GM12878 (cell line): ENCODE results near the gene CBX7. TPM values are rescaled to one million over a fixed set of nuclear protein-coding genes. Genes with fewer than 3 reads are reported as not detected.

Experiments used
- CREB1 ChIP-seq: IDR thresholded peaks from 2 replicates; pipeline ENCODE4 v1.6.1; 2012; ENCODE audit warnings: low read depth, mild to moderate bottlenecking, inconsistent platforms
- EGR1 ChIP-seq, 2 experiments: IDR thresholded peaks; 1 replicate in 1 of 2; 2 replicates in 1 of 2; pipeline ENCODE4 v1.6.1; 2011 to 2012; ENCODE audit warnings: low read depth in 2 of 2, low read length in 2 of 2, borderline replicate concordance in 1 of 2, mild to moderate bottlenecking in 1 of 2, moderate library complexity in 1 of 2
- polyA plus RNA-seq, 11 experiments: library from polyadenylated mRNA; depleted of rRNA in 4 of 11; unstranded in 6 of 11; stranded (reverse) in 5 of 11; fragments of >200 nt; fragmentation: Nextera tagmentation in 4 of 11; fragmentation: Illumina TruSeq in 1 of 11; extraction: Ambion mirVana in 4 of 11; extraction: Trizol in 1 of 11; gene quantifications; 1 replicate in 1 of 11; 2 replicates in 10 of 11; pipeline versions ENCODE4 v1.2.1 to v1.2.3, GENCODE V29; 2011 to 2016; ENCODE audit warnings: inconsistent platforms in 2 of 11, missing spikeins in 2 of 11, low read depth in 1 of 11
- total RNA-seq, 4 experiments: library from RNA; depleted of rRNA in 3 of 4; stranded (reverse); fragments of >200 nt in 3 of 4; fragmentation: Illumina TruSeq in 1 of 4; extraction: Trizol in 1 of 4; gene quantifications; 2 replicates each; pipeline versions ENCODE4 v1.2.1 to v1.2.3, GENCODE V29; 2013 to 2021
- TF ChIP-seq, protein P1 (sequence below): IDR thresholded peaks from 2 replicates; pipeline ENCODE4 v1.6.1; 2011; ENCODE audit warnings: borderline replicate concordance, low read depth, mild to moderate bottlenecking, moderate library complexity, mixed read lengths, low read length; ENCODE audit not compliant: insufficient read depth; ENCODE audit errors: extremely low read length
- TF ChIP-seq, protein P2 (sequence below): IDR thresholded peaks from 2 replicates; pipeline ENCODE4 v1.6.1; 2012; ENCODE audit warnings: improper control_type of control experiment, low read depth, low read length; ENCODE audit not compliant: insufficient replicate concordance

CBX7 gene
- total and polyA plus RNA-seq, 10 of the 15 experiments (the other 5 are each of a cell fraction or from before 2014, with no cell fraction given) = 0.18 to 17.2 (median 5.6) TPM

DNA sequence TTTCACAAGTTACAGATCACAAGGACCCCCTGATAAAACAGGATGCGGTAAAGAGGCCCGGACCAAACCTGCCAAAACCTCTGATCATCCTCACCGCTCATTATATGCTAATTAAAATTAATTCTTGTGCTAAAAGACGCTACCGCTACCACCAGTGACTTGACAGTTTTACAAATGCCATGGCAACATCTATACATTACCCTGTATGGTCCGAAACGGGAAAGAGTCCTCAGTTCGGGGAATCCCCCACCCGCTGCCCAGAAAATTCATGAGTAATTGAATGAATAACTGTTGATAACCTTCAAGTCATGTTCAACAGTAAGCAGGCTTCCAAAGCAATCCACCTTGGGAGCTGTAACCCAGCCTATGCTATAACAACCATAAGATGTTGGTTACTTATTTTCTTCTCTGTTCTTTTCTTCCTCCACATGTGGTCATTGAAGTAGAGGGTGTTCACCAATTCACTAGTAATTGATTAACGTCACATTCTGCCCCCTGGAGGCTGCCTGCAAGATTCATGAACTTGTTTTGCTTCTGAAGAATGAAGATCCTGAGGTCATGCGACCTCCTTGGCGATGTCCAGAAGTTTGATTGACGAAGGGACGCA is 34.8 kb downstream of the CBX7 start (continued):
- TF ChIP-seq, protein P1, sequence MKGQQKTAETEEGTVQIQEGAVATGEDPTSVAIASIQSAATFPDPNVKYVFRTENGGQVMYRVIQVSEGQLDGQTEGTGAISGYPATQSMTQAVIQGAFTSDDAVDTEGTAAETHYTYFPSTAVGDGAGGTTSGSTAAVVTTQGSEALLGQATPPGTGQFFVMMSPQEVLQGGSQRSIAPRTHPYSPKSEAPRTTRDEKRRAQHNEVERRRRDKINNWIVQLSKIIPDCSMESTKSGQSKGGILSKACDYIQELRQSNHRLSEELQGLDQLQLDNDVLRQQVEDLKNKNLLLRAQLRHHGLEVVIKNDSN = no peak
- TF ChIP-seq CREB1 (peak; percentile 44; the same call in 1 of the 2 replicates), EGR1 (IDR thresholded peaks at IDR 0.05; ENCODE audit: borderline replicate concordance in 1 of 2, low read depth in 2 of 2, low read length in 2 of 2) (peak in 1 of 2 experiments; percentile 45; a peak in 1 of 3 replicates)
- TF ChIP-seq, protein P2, sequence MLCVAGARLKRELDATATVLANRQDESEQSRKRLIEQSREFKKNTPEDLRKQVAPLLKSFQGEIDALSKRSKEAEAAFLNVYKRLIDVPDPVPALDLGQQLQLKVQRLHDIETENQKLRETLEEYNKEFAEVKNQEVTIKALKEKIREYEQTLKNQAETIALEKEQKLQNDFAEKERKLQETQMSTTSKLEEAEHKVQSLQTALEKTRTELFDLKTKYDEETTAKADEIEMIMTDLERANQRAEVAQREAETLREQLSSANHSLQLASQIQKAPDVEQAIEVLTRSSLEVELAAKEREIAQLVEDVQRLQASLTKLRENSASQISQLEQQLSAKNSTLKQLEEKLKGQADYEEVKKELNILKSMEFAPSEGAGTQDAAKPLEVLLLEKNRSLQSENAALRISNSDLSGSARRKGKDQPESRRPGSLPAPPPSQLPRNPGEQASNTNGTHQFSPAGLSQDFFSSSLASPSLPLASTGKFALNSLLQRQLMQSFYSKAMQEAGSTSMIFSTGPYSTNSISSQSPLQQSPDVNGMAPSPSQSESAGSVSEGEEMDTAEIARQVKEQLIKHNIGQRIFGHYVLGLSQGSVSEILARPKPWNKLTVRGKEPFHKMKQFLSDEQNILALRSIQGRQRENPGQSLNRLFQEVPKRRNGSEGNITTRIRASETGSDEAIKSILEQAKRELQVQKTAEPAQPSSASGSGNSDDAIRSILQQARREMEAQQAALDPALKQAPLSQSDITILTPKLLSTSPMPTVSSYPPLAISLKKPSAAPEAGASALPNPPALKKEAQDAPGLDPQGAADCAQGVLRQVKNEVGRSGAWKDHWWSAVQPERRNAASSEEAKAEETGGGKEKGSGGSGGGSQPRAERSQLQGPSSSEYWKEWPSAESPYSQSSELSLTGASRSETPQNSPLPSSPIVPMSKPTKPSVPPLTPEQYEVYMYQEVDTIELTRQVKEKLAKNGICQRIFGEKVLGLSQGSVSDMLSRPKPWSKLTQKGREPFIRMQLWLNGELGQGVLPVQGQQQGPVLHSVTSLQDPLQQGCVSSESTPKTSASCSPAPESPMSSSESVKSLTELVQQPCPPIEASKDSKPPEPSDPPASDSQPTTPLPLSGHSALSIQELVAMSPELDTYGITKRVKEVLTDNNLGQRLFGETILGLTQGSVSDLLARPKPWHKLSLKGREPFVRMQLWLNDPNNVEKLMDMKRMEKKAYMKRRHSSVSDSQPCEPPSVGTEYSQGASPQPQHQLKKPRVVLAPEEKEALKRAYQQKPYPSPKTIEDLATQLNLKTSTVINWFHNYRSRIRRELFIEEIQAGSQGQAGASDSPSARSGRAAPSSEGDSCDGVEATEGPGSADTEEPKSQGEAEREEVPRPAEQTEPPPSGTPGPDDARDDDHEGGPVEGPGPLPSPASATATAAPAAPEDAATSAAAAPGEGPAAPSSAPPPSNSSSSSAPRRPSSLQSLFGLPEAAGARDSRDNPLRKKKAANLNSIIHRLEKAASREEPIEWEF = peak; percentile 85
